ENCODE results near the gene STT3B.

DNA sequence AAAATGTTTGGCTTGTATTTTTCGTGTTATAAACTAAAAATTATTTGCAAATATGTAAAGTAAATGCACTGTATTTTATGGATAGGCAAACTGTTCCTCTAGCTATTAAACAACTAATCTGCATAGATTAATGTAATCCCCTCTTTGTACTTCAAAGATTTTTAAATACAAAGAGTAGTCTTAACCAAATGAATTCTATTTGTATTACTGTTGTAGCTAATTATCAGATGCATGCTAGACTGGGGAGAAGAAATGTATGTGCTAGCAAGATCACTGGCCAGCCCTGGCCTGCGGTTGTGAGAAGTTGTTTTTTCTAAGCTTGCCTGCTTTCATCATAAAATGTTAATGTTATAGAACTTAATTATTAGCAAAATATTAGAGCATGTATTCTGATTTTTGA lies 92.6 kb downstream of the STT3B start:
- TF ChIP-seq POLR2A (IDR thresholded peaks at IDR 0.05; ENCODE audit: low read depth, low read length) (no peak), RAD21 (IDR thresholded peaks at IDR 0.05; ENCODE audit: low read length) (no peak), SMC3 (IDR thresholded peaks at IDR 0.05; ENCODE audit: low read depth, low read length) (no peak), MAZ (IDR thresholded peaks at IDR 0.05; ENCODE audit: borderline replicate concordance, low read depth, low read length) (no peak), BHLHE40 (IDR thresholded peaks at IDR 0.05; ENCODE audit: low read depth, low read length) (no peak), CEBPB (IDR thresholded peaks at IDR 0.05; ENCODE audit: low read depth, low read length) (no peak), RFX5 (IDR thresholded peaks at IDR 0.05; ENCODE audit: low read depth, low read length) (no peak), RCOR1 (IDR thresholded peaks at IDR 0.05; ENCODE audit: insufficient replicate concordance, low read length) (no peak), MXI1 (IDR thresholded peaks at IDR 0.05; ENCODE audit: borderline replicate concordance, low read depth, low read length) (no peak), MAFK (IDR thresholded peaks at IDR 0.05; ENCODE audit: low read depth, low read length) (no peak)
- TF ChIP-seq, protein P1, sequence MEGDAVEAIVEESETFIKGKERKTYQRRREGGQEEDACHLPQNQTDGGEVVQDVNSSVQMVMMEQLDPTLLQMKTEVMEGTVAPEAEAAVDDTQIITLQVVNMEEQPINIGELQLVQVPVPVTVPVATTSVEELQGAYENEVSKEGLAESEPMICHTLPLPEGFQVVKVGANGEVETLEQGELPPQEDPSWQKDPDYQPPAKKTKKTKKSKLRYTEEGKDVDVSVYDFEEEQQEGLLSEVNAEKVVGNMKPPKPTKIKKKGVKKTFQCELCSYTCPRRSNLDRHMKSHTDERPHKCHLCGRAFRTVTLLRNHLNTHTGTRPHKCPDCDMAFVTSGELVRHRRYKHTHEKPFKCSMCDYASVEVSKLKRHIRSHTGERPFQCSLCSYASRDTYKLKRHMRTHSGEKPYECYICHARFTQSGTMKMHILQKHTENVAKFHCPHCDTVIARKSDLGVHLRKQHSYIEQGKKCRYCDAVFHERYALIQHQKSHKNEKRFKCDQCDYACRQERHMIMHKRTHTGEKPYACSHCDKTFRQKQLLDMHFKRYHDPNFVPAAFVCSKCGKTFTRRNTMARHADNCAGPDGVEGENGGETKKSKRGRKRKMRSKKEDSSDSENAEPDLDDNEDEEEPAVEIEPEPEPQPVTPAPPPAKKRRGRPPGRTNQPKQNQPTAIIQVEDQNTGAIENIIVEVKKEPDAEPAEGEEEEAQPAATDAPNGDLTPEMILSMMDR (conservative IDR thresholded peaks at IDR 0.05; ENCODE audit: low read depth, low read length) = no peak
- TF ChIP-seq, protein P2, sequence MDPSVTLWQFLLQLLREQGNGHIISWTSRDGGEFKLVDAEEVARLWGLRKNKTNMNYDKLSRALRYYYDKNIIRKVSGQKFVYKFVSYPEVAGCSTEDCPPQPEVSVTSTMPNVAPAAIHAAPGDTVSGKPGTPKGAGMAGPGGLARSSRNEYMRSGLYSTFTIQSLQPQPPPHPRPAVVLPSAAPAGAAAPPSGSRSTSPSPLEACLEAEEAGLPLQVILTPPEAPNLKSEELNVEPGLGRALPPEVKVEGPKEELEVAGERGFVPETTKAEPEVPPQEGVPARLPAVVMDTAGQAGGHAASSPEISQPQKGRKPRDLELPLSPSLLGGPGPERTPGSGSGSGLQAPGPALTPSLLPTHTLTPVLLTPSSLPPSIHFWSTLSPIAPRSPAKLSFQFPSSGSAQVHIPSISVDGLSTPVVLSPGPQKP (IDR thresholded peaks at IDR 0.05; ENCODE audit: borderline replicate concordance, low read depth, low read length) = no peak
